Stimulated activated CD4-positive, alpha-beta T cell treated with anti-CD3 and anti-CD28 coated beads, Interleukin-12 subunit alpha, Interleukin-12 subunit beta, amount 100 ng/mL, for 4 hours (primary cell): ENCODE measurements around the gene AKAP14.
"Not testable (repeated sequence)": the region's sequence is repeated elsewhere in the genome, so short reads cannot be mapped to it uniquely, and the experiment has no call there.

Experiments
- DNase-seq: peaks from one replicate; pipeline ENCODE4 v3.0.0-alpha.2; 2020

AKAP14 gene

DNA sequence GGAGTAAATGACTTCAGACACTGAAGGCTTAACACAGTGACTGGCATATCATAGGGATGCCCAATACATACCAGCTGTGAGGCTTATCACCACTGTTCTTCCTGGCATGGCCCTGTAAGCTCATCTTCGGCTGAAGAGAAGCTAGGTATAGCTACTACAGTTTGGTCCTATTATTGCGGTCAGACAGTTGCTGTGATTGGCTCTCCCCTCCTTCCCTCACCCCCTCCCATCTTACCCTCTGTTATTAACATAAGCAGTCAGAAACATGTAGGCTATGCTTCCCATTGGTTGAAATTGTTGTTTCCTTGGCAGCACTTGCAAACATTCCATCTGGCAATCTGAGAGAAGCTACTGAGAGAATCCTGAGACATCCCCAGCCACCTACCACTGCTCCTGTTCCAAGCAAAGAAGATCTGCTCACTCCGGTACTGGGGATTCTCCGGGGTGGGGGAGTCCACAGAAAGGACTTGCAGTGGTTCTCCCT lies at the start of gene AKAP14:
AKAP14 (plus strand) TSS at position 51 of the 484 bp plus-strand sequence. CDS start 7,331 bp downstream, outside the sequence.
- no peak for DNase-seq

DNA sequence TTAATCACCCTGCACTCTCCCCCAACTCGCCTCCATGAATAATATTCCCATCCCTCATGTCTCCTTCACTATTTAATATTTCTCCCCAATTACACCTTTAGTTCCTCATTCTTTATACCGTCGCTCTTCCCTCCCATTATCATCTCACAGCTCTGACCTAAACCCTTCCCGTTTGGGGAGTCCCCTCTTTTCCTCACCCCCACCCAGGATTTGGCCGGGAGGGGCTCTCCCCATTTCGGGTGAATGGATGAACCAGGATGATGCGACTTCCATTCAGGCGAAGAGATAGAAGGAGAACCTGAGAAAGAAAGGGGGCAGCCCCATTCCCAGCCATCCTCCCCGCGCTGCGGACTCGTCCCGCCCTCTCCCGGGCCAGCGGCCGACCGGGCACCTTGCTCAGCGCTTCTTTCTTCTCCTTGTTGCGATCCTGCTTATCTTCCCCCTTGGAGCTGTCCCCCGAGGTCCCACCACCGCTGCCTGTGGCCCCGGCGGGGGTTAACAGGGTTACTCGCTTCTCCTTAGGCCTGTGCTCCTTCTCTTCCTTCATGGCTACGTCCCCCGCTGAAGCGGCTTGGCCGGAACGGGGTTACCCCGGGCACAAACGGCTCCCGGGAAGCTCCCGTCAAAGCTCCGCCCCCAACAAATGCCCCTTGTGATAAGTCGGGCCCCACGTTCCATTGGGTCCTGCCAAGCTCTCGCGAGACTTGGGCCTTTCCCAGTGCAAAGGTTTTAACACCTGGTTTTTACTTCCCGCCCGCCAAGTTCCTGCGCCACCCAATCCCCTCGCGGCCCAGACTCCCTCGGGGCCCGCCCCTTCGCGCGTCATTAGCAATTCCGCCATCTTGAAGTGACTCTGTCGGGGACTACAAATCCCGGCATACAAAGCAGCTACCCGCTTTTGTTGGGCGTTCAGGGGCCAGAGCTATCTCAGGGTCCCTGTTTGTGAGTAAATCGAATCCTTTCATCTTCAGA lies 43.0 kb upstream of the AKAP14 start, which contains the start of gene UPF3B:
UPF3B (minus strand) TSS at position 582 of the 972 bp plus-strand sequence; CDS start at position 547, 35 bp downstream.
- peak; percentile 87 for DNase-seq

DNA sequence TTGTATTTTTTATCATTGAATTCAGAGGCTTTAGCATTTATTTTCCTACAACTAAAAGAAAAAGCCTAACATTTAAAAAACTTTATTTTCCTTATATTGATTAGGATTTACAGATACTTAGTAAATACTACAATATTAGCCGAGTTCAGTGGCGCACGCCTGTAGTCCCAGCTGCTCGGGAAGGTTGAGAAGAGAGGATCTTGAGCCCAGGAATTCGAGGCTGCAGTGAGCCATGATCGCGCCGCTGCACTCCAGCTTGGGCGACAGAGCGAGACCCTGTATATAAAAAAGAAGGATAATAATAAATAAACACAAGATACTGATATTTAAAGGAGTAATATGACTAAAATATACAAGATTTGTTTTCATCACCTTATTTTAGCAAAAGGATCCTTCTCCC lies 42.2 kb upstream of the AKAP14 start:
- no peak for DNase-seq

DNA sequence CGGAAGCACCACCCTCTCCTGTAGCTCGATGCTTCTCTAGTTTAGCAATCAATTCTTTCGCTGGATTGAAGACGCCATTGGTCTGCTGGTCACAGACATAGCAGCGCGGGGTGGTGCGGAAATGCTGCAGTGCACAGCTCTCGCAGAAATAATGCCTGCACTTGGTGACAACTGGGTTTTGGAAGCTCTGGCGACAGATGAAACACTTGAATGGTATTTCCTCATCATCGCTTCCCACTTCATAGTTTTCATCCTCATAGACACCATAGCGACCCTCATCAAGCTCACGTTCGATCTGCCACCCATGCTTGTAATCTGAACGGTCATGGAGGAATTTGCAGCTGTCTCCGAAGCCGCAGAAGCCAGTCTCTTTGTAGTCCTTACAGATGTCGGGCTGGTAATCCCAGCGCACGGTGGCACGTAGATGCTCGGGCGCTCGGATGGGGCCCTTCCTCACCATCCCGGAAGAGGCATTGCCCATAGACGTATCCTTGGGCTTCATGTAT lies 25.0 kb upstream of the AKAP14 start:
- no peak for DNase-seq

DNA sequence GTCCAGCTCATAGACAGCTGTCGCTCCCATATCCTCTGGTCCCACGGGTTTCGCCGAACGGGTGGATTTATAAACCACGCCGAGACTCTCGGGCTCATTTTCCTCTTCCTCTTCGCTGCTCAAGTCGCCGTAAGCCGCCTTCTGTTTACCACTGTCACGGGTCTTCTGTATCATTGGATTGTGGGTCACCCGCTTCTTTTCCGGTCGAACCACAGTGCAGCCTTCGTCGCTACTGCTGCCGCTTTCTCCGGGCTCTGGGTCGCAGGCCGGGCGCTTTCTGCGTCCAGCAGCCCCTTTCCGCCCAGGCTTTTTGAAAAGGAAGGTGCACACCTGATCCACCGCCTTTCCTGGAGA lies 24.5 kb upstream of the AKAP14 start:
- DNase-seq: no peak

DNA sequence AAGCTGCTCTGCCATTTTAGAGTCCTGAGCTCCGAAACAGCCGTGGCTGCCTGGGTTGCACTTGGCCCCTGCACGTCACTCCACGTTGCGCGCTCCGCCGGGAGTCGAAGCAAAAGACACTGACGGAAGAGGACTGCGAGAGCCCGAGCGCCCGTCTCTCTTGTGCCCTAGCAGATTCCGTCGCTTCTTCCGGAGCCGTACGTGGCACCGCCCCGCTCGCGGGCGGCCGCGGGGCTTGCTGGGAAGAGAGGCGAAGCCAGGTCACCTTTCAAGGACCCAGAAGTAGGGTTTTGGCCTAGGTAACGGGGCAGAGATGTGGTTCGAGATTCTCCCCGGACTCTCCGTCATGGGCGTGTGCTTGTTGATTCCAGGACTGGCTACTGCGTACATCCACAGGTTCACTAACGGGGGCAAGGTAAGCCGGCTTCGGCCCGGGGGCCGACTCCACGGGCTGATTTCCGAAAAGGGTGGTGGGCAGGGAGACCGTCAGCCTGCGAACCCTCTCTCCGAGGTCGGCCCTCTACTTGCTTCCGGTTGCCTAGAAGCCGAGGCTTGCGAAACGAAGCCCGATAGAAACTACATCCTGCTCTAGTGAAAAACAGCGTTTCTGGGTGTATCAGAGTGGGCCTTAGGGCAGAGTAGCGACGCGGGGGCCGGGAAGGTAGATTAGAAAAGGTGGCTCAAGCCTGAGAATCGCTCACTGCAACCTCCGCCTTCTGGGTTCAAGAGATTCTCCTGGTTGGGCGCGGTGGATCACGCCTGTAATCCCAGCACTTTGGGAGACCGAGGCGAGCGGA lies 23.9 kb upstream of the AKAP14 start, which contains the start of the genes NDUFA1 and RNF113A:
NDUFA1 (plus strand) TSS at position 234 of the 797 bp plus-strand sequence; CDS start at position 314, 80 bp downstream.
RNF113A (minus strand) TSS at position 135 of the 797 bp plus-strand sequence; CDS start at position 15, 120 bp downstream.
- DNase-seq: peak; percentile 72

DNA sequence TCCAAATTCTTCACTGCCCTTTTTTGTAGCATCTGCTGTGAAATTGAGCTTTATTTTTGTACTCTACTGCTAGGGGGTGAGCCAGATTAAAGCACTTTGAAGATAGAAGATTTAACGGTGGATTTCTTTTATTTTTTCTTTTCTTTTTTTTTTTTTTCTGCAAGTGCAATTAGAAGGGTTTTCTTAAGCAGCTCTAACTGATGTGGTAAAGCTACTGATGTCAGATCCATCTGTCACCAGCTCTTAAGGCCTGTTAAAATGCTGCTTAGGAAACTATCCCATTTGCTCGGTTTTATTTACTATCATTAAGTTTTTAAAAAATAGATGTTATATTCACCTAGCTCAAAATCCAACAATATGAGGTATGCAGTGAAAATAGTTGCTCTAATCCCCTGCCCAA lies 17.0 kb upstream of the AKAP14 start:
- DNase-seq: no peak

DNA sequence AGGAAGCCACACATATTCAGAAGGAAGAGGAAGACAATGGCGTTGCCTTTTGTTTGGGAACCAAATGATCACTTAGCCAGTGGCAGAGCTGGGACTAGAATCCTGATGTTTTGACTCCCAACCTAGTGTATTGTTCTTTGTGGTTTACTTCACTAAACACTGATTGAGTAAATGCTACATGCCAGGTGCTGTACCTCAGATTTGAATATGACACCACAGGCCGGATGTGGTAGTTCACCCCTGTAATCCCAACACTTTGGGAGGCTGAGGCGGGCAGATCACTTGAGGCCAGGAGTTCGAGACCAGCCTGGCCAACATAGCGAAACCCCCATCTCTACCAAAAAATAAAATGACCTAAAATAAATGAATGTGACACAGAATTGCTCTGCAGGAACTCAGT lies 15.6 kb upstream of the AKAP14 start:
- no peak for DNase-seq

DNA sequence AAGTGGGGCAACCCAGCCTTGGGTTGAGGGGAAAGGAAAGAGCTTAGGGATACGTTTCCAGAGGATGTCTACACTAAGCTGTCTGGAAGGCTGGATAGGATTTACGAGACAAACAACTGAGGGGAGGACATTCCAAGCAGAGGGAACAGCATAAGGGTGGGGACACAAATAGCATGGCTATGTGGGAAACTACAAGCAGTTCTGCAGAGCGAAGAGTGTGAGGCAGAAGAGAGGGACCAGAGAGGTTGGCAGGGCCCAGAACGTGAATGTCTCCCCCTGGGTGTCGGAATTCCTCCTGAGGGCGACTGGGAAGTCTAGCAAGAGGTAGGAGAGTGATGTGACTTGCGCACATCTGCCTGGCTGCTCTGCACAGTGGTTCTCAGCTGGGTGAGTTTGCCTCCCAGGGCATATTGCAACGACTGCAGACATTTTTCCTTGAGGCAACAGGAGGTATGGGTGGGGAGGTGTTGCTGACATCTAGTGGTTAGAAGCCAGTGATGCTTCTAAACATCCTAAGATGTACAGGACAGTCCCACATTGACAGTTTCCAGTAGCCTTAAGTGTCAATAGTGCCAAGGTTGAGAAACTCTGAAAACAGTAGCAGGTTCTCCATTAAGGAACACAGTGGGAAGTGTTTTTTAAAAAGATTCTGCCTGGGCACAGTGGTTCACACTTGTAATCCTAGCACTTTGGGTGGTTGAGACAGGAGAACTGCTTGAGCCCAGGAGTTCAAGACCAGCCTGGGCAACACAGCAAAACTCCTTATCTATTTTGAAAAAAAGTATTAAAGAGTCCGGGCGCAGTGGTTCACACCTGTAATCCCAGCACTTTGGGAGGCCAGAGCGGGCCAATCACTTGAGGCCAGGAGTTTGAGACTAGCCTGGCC lies 14.9 kb upstream of the AKAP14 start:
- DNase-seq: no peak

DNA sequence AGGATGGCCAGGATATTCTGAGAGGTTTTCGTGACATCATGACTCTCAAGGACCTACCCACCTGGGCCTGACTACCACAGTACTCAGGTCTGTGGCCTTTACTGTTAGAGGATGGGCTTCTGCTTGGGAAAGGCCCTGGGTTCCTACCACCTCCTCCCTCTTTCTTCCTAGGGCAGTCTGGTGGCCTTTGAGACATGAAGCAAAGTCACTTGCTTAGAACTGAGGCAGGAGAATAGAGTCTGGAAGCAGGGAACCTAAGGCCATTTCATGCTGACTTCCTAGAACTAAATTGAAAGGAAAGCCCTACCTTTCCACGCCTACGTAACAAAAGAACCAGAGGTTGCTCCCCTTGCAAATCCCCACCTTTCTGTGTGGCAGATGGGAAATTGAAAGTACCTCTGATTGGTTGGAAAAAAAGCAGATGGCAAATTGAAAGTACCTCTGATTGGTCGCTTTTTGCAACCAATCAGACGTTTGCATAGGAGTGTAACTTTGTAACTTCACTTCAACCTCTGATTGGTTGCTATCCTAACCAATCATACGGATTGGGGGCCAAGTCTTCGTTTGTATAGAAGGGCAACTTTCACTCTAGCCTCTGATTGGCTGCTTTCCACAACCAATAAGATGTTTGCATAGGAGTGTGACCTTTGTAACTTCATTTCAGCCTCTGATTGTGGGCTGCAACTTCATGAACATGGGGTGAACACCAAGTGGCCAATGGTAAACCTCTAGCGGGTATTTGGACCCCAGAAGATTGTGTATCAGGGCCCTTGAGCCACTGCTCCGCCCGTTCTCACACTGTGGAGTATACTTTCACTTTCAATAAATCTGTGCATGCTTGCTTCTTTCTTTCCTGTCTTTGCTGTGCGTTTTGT lies 9.9 kb upstream of the AKAP14 start:
- DNase-seq: no peak

DNA sequence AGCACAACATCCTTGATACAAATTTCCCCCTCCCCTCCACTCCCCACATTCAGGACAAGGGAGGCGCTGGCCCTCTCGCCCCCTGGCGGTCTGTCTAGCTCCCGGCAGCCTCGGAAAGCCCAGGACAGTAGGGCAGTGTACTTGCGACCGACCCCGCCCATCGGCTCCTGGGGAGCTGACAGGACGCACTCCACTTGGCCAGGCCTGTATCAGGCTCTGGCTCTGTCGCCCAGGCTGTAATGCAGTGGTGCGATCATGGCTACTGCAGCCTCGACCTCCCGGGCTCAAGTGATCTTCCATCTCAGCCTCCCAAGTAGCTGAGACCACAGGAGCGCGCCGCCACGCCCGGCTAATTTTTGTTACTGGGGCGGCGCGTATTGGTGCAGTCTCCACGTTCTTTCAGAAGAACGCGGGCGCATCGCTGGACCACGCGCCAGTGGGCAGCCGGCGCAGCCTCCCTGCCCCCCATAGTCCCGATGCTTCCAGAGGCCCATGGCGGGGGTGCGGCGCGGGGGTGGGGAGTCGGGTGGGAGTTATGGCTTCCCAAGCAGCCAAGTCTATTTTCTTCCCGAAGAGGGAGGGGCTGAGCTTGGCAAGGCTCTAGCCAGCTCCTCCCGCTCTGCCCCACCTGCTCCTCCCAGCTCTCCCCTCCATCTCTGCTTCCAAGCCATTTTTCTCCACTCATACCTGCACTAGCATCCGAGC lies 7.8 kb upstream of the AKAP14 start:
- peak; percentile 41 for DNase-seq

DNA sequence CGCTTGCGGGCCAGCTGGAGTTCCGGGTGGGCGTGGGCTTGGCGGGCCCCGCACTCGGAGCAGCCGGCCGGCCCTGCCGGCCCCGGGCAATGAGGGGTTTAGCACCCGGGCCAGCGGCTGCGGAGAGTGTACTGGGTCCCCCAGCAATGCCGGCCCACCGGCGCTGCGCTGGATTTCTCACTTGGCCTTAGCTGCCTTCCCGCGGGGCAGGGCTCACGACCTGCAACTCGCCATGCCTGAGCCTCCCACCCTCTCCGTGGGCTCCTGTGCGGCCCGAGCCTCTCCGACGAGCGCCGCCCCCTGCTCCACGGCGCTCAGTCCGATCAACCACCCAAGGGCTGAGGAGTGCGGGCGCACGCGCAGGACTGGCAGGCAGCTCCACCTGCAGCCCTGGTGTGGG lies 5.1 kb upstream of the AKAP14 start:
- DNase-seq: not testable (repeated sequence)

DNA sequence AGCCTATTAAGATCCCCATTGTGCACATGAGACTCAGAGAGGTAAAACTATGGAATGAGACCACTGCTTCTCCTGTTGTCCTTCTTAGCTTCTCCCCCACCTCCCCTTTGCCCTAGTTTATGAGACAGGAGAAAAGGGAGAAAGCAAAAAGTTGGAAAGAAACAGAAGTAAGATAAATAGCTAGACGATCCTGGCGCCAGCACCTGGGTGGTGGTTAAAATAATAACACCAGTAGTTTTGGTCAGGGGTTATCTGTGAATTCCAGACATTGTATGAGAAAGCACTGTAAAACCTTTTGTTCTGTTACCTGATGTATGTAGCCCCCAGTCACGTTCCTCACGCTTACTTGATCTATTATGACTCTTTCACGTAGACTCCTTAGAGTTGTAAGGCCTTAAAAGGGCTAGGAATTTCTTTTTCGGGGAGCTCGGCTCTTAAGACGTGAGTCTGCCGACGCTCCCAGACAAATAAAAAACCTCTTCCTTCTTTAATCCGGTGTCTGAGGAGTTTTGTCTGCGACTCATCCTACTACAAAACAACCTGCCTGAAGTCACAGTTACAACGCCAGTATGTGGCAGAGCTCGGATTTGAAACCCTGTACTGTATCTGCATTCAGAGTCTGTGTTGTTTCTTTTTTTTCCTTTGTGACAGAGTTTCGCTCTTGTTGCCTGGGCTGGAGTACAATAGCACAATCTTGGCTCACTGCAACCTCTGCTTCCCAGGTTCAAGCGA lies 3.6 kb upstream of the AKAP14 start:
- not testable (repeated sequence) for DNase-seq

DNA sequence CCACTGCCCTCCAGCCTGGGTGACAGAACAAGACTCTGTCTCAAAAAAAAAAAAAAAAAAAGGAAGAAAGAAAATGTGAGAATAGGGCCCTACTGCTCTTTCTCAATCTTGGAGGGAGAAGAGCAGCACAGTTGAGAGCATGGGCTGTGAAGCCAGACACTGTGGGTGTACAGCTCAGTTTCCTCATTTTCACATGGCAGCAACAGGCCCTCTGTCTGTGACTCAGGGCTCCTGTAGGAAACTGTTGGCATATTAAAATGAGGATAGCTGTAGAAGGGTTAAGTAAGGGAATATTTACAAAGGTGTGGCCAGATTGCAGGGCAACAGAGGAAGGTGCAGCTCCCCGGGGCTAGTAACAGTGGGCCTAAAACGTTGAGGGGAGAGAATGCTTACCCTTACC lies 3.4 kb downstream of the AKAP14 start:
- DNase-seq: no peak

DNA sequence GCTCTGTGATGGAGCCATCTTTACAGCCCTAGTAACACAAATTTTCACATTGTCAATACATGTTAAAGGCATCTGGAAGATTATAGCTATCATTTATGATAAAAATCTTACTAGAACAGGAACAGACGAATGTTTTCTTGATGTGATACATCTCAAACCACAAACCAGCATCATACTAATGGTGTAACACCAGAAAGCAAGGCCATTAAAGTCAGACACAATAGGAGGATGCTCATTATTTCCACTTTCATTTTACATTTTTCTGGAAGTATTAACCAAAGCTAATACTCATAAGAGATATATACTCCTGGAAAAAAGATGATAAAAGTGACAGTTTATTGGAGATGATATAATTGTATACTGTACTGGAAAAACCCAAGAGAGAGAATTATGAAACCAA lies 5.3 kb downstream of the AKAP14 start:
- no peak for DNase-seq

DNA sequence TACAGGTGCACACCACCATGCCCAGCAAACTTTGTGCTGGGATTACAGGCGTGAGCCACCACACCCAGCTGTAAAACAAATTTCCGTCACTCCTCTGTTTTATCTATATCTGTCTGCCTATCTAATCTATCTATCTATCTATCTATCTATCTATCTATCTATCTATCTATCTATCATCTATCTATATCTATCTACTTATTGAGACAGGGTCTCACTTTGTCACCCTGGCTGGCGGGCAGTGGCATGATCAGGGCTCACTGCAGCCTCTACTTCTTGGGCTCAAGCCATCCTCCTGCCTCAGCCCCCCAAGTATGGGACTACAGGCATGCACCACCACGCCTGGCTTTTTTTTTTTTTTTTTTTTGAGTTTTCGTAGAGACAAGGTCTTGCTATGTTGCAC lies 20.6 kb downstream of the AKAP14 start:
- no peak for DNase-seq

DNA sequence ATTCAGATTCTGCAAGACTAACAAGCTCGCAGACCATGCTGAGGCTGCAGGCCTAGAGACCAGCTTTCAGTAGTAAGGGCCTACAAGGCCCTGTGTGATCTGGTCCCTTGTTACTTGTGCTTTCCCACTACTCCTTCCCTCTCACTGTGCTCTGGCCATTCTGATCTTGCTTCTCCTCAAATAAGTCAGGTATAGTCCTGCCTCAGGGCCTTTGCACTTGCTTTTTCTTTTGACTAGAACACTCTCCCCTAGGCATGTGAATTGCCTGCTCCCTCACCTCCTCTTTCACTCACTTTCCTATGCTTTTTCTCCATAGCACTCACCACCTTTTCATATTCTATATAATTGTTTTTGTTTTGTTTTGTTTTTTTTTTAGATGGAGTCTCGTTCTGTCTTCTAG lies 22.2 kb downstream of the AKAP14 start:
- DNase-seq: no peak

DNA sequence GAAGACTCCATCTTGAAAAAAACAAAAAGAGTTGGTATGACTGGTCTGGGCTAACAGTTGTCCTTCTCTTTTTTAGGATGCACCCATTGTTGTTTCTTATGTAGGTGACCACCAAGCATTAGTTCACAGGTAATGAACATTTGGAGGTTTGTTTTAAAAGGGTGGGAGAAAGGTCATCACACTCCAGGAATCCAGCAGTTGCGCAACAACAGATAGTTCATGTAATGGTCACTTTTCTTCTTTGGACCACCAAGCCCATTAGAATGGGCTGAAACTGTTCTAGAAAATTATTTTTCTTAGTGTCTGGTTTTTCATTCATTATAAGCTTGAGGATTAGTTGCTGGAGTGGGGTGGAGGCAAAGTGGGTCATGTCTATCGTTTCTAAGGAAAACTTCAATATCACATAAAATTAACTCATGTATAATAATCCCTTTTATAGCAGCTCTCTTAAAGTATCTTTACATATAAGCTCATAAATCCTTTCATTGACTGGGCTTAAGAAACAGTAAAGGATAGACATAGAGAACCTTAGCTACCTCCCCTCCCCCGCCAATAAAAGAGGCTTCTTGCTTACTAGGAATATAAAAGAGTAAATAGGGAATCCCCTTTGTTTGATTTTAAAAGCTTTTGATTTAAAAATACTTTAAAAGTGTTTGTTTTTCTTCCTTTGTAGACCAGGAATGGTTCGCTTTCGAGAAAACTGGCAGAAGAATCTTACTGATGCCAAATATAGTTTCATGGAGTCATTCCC lies 24.3 kb downstream of the AKAP14 start:
- DNase-seq: no peak

DNA sequence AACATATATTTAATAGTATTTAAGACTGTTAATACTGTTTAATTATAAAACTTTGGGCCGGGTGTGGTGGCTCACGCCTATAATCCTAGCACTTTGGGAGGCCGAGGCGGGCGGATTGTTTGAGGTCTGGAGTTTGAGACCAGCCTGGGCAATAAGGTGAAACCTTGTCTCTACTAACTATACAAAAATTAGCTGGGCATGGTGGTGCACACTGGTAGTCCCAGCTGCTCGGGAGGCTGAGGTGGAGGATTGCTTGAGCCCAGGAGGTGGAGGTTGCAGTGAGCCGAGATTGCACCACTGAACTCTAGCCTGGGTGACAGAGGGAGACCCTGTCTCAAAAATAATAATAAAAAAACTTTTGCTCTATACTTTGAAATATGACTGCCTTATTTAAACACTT lies 26.7 kb downstream of the AKAP14 start:
- DNase-seq: not testable (repeated sequence)
